Stimulated activated CD4-positive, alpha-beta T cell treated with anti-CD3 and anti-CD28 coated beads, Interleukin-15, amount 100 ng/mL, for 48 hours (primary cell): ENCODE results near the gene SLC12A9.

ENCODE experiments used
- DNase-seq, 2 donors: peaks; one replicate each; pipeline ENCODE4 v3.0.0-alpha.2; 2020; ENCODE audit warnings: low read depth in 2 of 2

SLC12A9 gene

GRCh38 chr7:100861616-100861985 lies 9.1 kb downstream of the SLC12A9 start:
- no peak for DNase-seq

- no peak for DNase-seq
Observed at GRCh38 chr7:100863406-100863950, 11.0 kb downstream of the SLC12A9 start.

GRCh38 chr7:100864263-100864845 lies 11.8 kb downstream of the SLC12A9 start:
- DNase-seq, result no peak

- DNase-seq, result no peak
Observed at GRCh38 chr7:100865372-100865911, 12.9 kb downstream of the SLC12A9 start.

GRCh38 chr7:100865938-100866728 lies 13.6 kb downstream of the SLC12A9 start:
- DNase-seq, result no peak

- DNase-seq, result no peak
Observed at GRCh38 chr7:100866729-100867039, 14.2 kb downstream of the SLC12A9 start.

- DNase-seq, result no peak
Observed at GRCh38 chr7:100867040-100867775, 14.7 kb downstream of the SLC12A9 start, which contains the start of gene TRIP6. Gene TRIP6 (plus strand): TSS chr7:100867387. CDS start chr7:100867498, 111 bp downstream.

GRCh38 chr7:100867776-100868485 lies 15.4 kb downstream of the SLC12A9 start:
- DNase-seq, result no peak

- no peak for DNase-seq
Observed at GRCh38 chr7:100873599-100874299, 21.2 kb downstream of the SLC12A9 start.

GRCh38 chr7:100874300-100874576 lies 21.7 kb downstream of the SLC12A9 start:
- no peak for DNase-seq

GRCh38 chr7:100874577-100875355 lies 22.3 kb downstream of the SLC12A9 start, which contains the start of gene SRRT:
Gene SRRT (plus strand): TSS chr7:100875103. CDS start chr7:100875591, 488 bp downstream.
- DNase-seq, result peak; percentile 98

GRCh38 chr7:100875356-100875751 lies 22.8 kb downstream of the SLC12A9 start:
- no peak for DNase-seq

- DNase-seq, result no peak
Observed at GRCh38 chr7:100878013-100878412, 25.5 kb downstream of the SLC12A9 start.

GRCh38 chr7:100878685-100879084 lies 26.2 kb downstream of the SLC12A9 start:
- DNase-seq, result no peak

- DNase-seq, result no peak
Observed at GRCh38 chr7:100879685-100880261, 27.3 kb downstream of the SLC12A9 start.

- DNase-seq, result no peak
Observed at GRCh38 chr7:100880645-100881044, 28.1 kb downstream of the SLC12A9 start.

- DNase-seq, result no peak
Observed at GRCh38 chr7:100881136-100881535, 28.6 kb downstream of the SLC12A9 start.

GRCh38 chr7:100882201-100882600 lies 29.7 kb downstream of the SLC12A9 start:
- no peak for DNase-seq

- DNase-seq, result no peak
Observed at GRCh38 chr7:100882785-100883526, 30.4 kb downstream of the SLC12A9 start.
